HepG2 (cell line): Measurements from ENCODE around the gene TANC1. TPM values are rescaled to one million over a fixed set of nuclear protein-coding genes. Genes with fewer than 3 reads are reported as not detected.

Source experiments
- ATAC-seq: fragments of 200-7000 bp; cut with Tn5 transposase; 3 replicates; pipeline ENCODE4 v1.9.1; 2020; ENCODE audit warnings: mild to moderate bottlenecking, moderate library complexity
- BruUV-seq: library from RNA; stranded (reverse); fragments of 400-500 nt; replicated peaks from 2 replicates; lab custom pipeline; 2021; lab: Mats Ljungman, UMichigan
- CTCF ChIA-PET: fragments of 300-600 bp; formaldehyde crosslinking; extraction: SDS; loops from one replicate; lab custom pipeline; 2021; ENCODE audit warnings: low total read pairs, inconsistent platforms, low intra/inter-chr PET ratio; lab: Yijun Ruan, JAX
- POLR2A ChIA-PET: fragments of 350-600 bp; sonication (Branson Sonifier 250); formaldehyde crosslinking; loops from one replicate; lab custom pipeline; 2020; ENCODE audit warnings: antibody characterized with exemption, inconsistent platforms; lab: Yijun Ruan, JAX
- DNase-seq: peaks from one replicate; pipeline ENCODE4 v3.0.0-alpha.2; 2015; ENCODE audit warnings: low spot score
- FAIRE-seq: peaks from 3 replicates; lab custom pipeline; 2011; peaks lifted over from hg19 to GRCh38; lab: Jason Lieb, UNC
- H2AFZ ChIP-seq: one replicate; pipeline ENCODE4 v1.6.1; 2011; ENCODE audit warnings: low read length, inconsistent platforms
- H3K27ac ChIP-seq: fragments of 300-600 bp; 3 replicates; pipeline ENCODE4 v1.8.0; 2011; ENCODE audit warnings: mixed run types, mild to moderate bottlenecking, mixed read lengths, low read length, inconsistent platforms; ENCODE audit not compliant: insufficient read depth; ENCODE audit errors: extremely low read length
- H3K27me3 ChIP-seq, 2 experiments: fragments of 200-600 bp in 1 of 2; 2 replicates in 1 of 2; 3 replicates in 1 of 2; pipeline versions ENCODE4 v1.6.0 to v1.8.0; 2011; ENCODE audit warnings: low read length in 2 of 2, mild to moderate bottlenecking in 2 of 2, moderate library complexity in 2 of 2, inconsistent platforms in 1 of 2; ENCODE audit not compliant: insufficient read depth in 2 of 2, control insufficient read depth in 1 of 2
- H3K36me3 ChIP-seq, 2 experiments: fragments of 200-600 bp in 1 of 2; replicated peaks in 1 of 2; 2 replicates in 1 of 2; 3 replicates in 1 of 2; pipeline versions ENCODE4 v1.5.1 to v1.8.0; 2011; ENCODE audit warnings: low read length in 2 of 2, inconsistent platforms in 1 of 2; ENCODE audit not compliant: insufficient read depth in 2 of 2, control insufficient read depth in 1 of 2
- H3K4me1 ChIP-seq: 2 replicates; pipeline ENCODE4 v1.5.1; 2012; ENCODE audit warnings: low read length, inconsistent platforms; ENCODE audit not compliant: insufficient read depth
- H3K4me2 ChIP-seq: 2 replicates; pipeline ENCODE4 v1.6.0; 2011; ENCODE audit warnings: low read depth, low read length, inconsistent platforms
- H3K4me3 ChIP-seq, 3 experiments: fragments of 200-600 bp in 1 of 3; sonication (generic), shearing (Covaris generic) in 1 of 3; replicated peaks in 1 of 3; 2 replicates each; pipeline ENCODE4 v1.5.1; 2011 to 2016; ENCODE audit warnings: low read length in 3 of 3, inconsistent platforms in 2 of 3, low read depth in 2 of 3, mild to moderate bottlenecking in 2 of 3, control low read depth in 1 of 3, mixed read lengths in 1 of 3; ENCODE audit not compliant: insufficient read depth in 1 of 3
- H3K79me2 ChIP-seq: one replicate; pipeline ENCODE4 v1.6.1; 2011; ENCODE audit warnings: low read length, inconsistent platforms; ENCODE audit not compliant: insufficient read depth
- H3K9ac ChIP-seq: 2 replicates; pipeline ENCODE4 v1.6.0; 2011; ENCODE audit warnings: mild to moderate bottlenecking, low read depth, low read length, inconsistent platforms; ENCODE audit not compliant: insufficient read depth
- H3K9me3 ChIP-seq: 2 replicates; pipeline ENCODE4 v1.5.1; 2012; ENCODE audit warnings: mild to moderate bottlenecking, low read length
- H4K20me1 ChIP-seq: 2 replicates; pipeline ENCODE4 v1.6.0; 2011; ENCODE audit warnings: inconsistent platforms, mild to moderate bottlenecking, low read length, moderate library complexity; ENCODE audit not compliant: insufficient read depth
- DRAP1 ChIP-seq: IDR thresholded peaks from 2 replicates; pipeline ENCODE4 v1.6.1; 2016; ENCODE audit warnings: missing genetic modification reagents, missing compliant biosample characterization
- EEA1 ChIP-seq: sonication (generic); formaldehyde crosslinking; IDR thresholded peaks from 2 replicates; pipeline ENCODE4 v1.5.1; 2020; ENCODE audit warnings: mild to moderate bottlenecking, missing genetic modification reagents, borderline replicate concordance
- ELF3 ChIP-seq: IDR thresholded peaks from 2 replicates; pipeline ENCODE4 v1.6.1; 2016; ENCODE audit warnings: missing genetic modification reagents, missing compliant biosample characterization
- FOXC1 ChIP-seq: sonication (generic); formaldehyde crosslinking; IDR thresholded peaks from 2 replicates; pipeline ENCODE4 v1.8.0; 2022; ENCODE audit warnings: mild to moderate bottlenecking, missing genetic modification reagents, borderline replicate concordance
- JUND ChIP-seq: sonication (generic); formaldehyde crosslinking; IDR thresholded peaks from 2 replicates; pipeline ENCODE4 v1.8.0; 2022; ENCODE audit warnings: mild to moderate bottlenecking, missing genetic modification reagents
- KAT8 ChIP-seq: IDR thresholded peaks from 2 replicates; pipeline ENCODE4 v1.6.1; 2016; ENCODE audit warnings: missing genetic modification reagents, missing compliant biosample characterization
- KLF11 ChIP-seq: IDR thresholded peaks from 2 replicates; pipeline ENCODE4 v1.6.1; 2016; ENCODE audit warnings: missing compliant biosample characterization
- NFKBIZ ChIP-seq: IDR thresholded peaks from 2 replicates; pipeline ENCODE4 v1.6.1; 2018; ENCODE audit warnings: missing genetic modification reagents, missing compliant biosample characterization
- NFYC ChIP-seq: IDR thresholded peaks from 2 replicates; pipeline ENCODE4 v1.6.1; 2016; ENCODE audit warnings: missing genetic modification reagents, missing compliant biosample characterization
- NR2C2 ChIP-seq: sonication (generic); formaldehyde crosslinking; IDR thresholded peaks from 2 replicates; pipeline ENCODE4 v1.4.0; 2020; ENCODE audit warnings: missing genetic modification reagents, mild to moderate bottlenecking, moderate library complexity, borderline replicate concordance
- PCBP1 ChIP-seq: fragments of 200-400 bp; formaldehyde crosslinking; IDR thresholded peaks from 2 replicates; pipeline ENCODE4 v1.6.1; 2017; ENCODE audit warnings: mild to moderate bottlenecking, low read depth, low read length, borderline replicate concordance
- RBAK ChIP-seq: sonication (generic); formaldehyde crosslinking; IDR thresholded peaks from 2 replicates; pipeline ENCODE4 v1.5.1; 2020; ENCODE audit warnings: mild to moderate bottlenecking, missing genetic modification reagents
- STAG1 ChIP-seq: sonication (generic); formaldehyde crosslinking; IDR thresholded peaks from 2 replicates; pipeline ENCODE4 v1.4.0; 2020; ENCODE audit warnings: missing genetic modification reagents
- TCF12 ChIP-seq, 2 experiments: fragments of 450-650 bp in 1 of 2; sonication (generic) in 1 of 2; formaldehyde crosslinking in 1 of 2; IDR thresholded peaks; 2 replicates each; pipeline versions ENCODE4 v1.6.1 to v1.8.0; 2017 to 2022; ENCODE audit warnings: antibody characterized with exemption in 1 of 2, mild to moderate bottlenecking in 1 of 2, missing genetic modification reagents in 1 of 2, moderate library complexity in 1 of 2
- ZBTB26 ChIP-seq: IDR thresholded peaks from 2 replicates; pipeline ENCODE4 v1.6.1; 2016; ENCODE audit warnings: missing compliant biosample characterization, missing genetic modification reagents, borderline replicate concordance
- ZNF251 ChIP-seq: sonication (generic); formaldehyde crosslinking; IDR thresholded peaks from 2 replicates; pipeline ENCODE4 v1.9.0; 2021; ENCODE audit warnings: mild to moderate bottlenecking, missing genetic modification reagents
- ZNF264 ChIP-seq: sonication (generic); formaldehyde crosslinking; IDR thresholded peaks from 2 replicates; pipeline ENCODE4 v1.4.0; 2020; ENCODE audit warnings: missing genetic modification reagents
- ZNF720 ChIP-seq: sonication (generic); formaldehyde crosslinking; IDR thresholded peaks from 2 replicates; pipeline ENCODE4 v1.4.0; 2020; ENCODE audit warnings: missing genetic modification reagents
- WGBS: methylation state at CpG from one replicate; pipeline ENCODE4 v1.1.6; 2017; ENCODE audit warnings: low lambda C conversion rate; 5-methylcytosine and 5-hydroxymethylcytosine counted together
- in situ Hi-C: cut with HindIII; loops from 2 replicates; pipeline ENCODE4 v1.10.0; 2017; ENCODE audit warnings: low pct_unique_long_range_greater_than_20kb; ENCODE audit not compliant: extremely low pct_ligation_motif_present
- intact Hi-C: fragments of 100-400 bp; cut with micrococcal nuclease; formaldehyde crosslinking; loops from one replicate; pipeline ENCODE4 v1.10.0; 2022; ENCODE audit not compliant: unreplicated experiment
- polyA plus RNA-seq, 8 experiments: library from polyadenylated mRNA; depleted of rRNA in 3 of 8; stranded (reverse) in 7 of 8; unstranded in 1 of 8; fragments of >200 nt; fragmentation: Illumina TruSeq in 4 of 8; extraction: Trizol in 4 of 8; gene quantifications; 2 replicates each; pipeline versions ENCODE4 v1.2.1 to v1.2.3, GENCODE V29; 2011 to 2016; ENCODE audit warnings: low read depth in 4 of 8, missing spikeins in 1 of 8, mixed read lengths in 1 of 8; ENCODE audit not compliant: insufficient read depth in 1 of 8
- total RNA-seq, 5 experiments: library from RNA; depleted of rRNA; stranded (reverse); fragments of >200 nt; fragmentation: Illumina TruSeq; extraction: Trizol; gene quantifications; 2 replicates each; pipeline ENCODE4 v1.2.3, GENCODE V29; 2016; ENCODE audit warnings: low read depth in 1 of 5
- TF ChIP-seq, protein P1 (sequence below): IDR thresholded peaks from 2 replicates; pipeline ENCODE4 v1.6.1; 2012; ENCODE audit warnings: inconsistent platforms

TANC1 gene
- total and polyA plus RNA-seq, 2 of the 13 experiments (the other 11 are each of a cell fraction or from before 2014, with no cell fraction given), result 2.3 to 5.6 TPM

DNA sequence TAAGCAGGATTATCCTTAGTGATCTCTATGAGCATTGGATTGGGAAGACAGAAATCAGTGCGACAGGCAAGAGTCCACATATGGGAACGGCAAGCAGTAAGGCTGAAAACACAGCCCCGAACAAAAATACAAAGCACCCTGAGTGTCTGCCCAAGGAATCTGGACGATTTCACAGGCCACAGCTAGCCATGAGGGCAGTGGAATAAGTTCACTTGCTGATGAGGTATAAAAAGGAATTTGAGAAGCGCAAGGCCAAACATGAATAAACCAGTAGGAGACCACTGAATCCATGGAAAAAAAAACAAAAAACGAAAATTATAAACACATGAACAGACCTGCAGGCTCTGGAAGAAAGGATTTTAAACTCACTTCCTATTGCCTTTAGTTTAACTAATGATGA is 293.8 kb downstream of the TANC1 start:
- Histone ChIP-seq H3K36me3 (peaks cover 0 to 3% of the 10 kb centered on the region in 2 experiments; a peak in 2 of 5 replicates), H3K27ac (no peak overlapping the region), H4K20me1 (no peaks in the 10 kb centered on the region), H3K9me3 (no peaks in the 10 kb centered on the region), H2AFZ (no peak overlapping the region), H3K9ac (no peak overlapping the region), H3K4me1 (no peaks in the 10 kb centered on the region), H3K27me3 (no peaks in the 10 kb centered on the region), H3K4me2 (no peak overlapping the region), H3K4me3 (no peak overlapping the region), H3K79me2 (no peaks in the 10 kb centered on the region)
- CTCF ChIA-PET, result no interaction called here
- intact Hi-C loops (no loop called here), in situ Hi-C loops (no loop called here)
- FAIRE-seq (no peak), ATAC-seq (no peak), DNase-seq (no peak)
- 89% methylated on average over 6 of the region's 6 CpGs for WGBS
- POLR2A ChIA-PET, result no interaction called here
- TF ChIP-seq ZNF264 (CRISPR knock-in tag), result no peak
- TF ChIP-seq RBAK, result no peak
- TF ChIP-seq DRAP1, result no peak
- no peak for TF ChIP-seq FOXC1
- TF ChIP-seq EEA1, result no peak
- TF ChIP-seq PCBP1, result no peak
- no peak for TF ChIP-seq NFYC (CRISPR knock-in tag)
- TF ChIP-seq KLF11 (CRISPR knock-in tag), result no peak
- no peak for TF ChIP-seq JUND (CRISPR knock-in tag)
- no peak for TF ChIP-seq NFKBIZ
- no peak for TF ChIP-seq STAG1
- no peak for TF ChIP-seq ELF3 (CRISPR knock-in tag)
- TF ChIP-seq ZNF720 (CRISPR knock-in tag), result no peak
- TF ChIP-seq, protein P1, sequence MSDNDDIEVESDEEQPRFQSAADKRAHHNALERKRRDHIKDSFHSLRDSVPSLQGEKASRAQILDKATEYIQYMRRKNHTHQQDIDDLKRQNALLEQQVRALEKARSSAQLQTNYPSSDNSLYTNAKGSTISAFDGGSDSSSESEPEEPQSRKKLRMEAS, result no peak
- TF ChIP-seq KAT8 (CRISPR knock-in tag), result no peak
- no peak for TF ChIP-seq TCF12 (IDR thresholded peaks at IDR 0.05)
- no peak for TF ChIP-seq TCF12 (CRISPR knock-in tag; IDR thresholded peaks at IDR 0.05)
- no peak for TF ChIP-seq NR2C2 (CRISPR knock-in tag)
- no peak for TF ChIP-seq ZBTB26 (CRISPR knock-in tag)
- no peak for TF ChIP-seq ZNF251 (CRISPR knock-in tag)
- BruUV-seq, result no TSS peak
